SKM-1 treated with dmso at 0.1 percent for 144 hours (cell line): ENCODE results near the gene CUL7.
"Not testable (repeated sequence)": the region's sequence is repeated elsewhere in the genome, so short reads cannot be mapped to it uniquely, and the experiment has no call there.

ENCODE experiments used
- DNase-seq: peaks from one replicate; lab custom pipeline; 2025; ENCODE audit not compliant: unreplicated experiment; lab: John Stamatoyannopoulos, UW

The CUL7 gene

GRCh38 chr6:43053545-43054205, at the start of gene CUL7:
Gene CUL7, minus strand, starts transcription at chr6:43053851. Its CDS starts 1,063 bp downstream, at chr6:43052788.
- peak; percentile 94 for DNase-seq

GRCh38 chr6:43101497-43101896, 47.8 kb upstream of the CUL7 start:
- DNase-seq: no peak

GRCh38 chr6:43097502-43097901, 43.9 kb upstream of the CUL7 start:
- no peak for DNase-seq

- DNase-seq: no peak
Observed at GRCh38 chr6:43097098-43097489, 43.4 kb upstream of the CUL7 start.

- no peak for DNase-seq
Observed at GRCh38 chr6:43096451-43097097, 42.9 kb upstream of the CUL7 start.

GRCh38 chr6:43095939-43096338, 42.3 kb upstream of the CUL7 start:
- no peak for DNase-seq

- no peak for DNase-seq
Observed at GRCh38 chr6:43093436-43094289, 40.0 kb upstream of the CUL7 start.

GRCh38 chr6:43092635-43093034, 39.0 kb upstream of the CUL7 start:
- DNase-seq: no peak

- no peak for DNase-seq
Observed at GRCh38 chr6:43091436-43091991, 37.9 kb upstream of the CUL7 start.

- DNase-seq: no peak
Observed at GRCh38 chr6:43091020-43091419, 37.4 kb upstream of the CUL7 start.

- DNase-seq: no peak
Observed at GRCh38 chr6:43090559-43090956, 36.9 kb upstream of the CUL7 start.

- no peak for DNase-seq
Observed at GRCh38 chr6:43089874-43090558, 36.4 kb upstream of the CUL7 start.

GRCh38 chr6:43089467-43089866, 35.8 kb upstream of the CUL7 start:
- no peak for DNase-seq

GRCh38 chr6:43088654-43089056, 35.0 kb upstream of the CUL7 start:
- DNase-seq: no peak

- no peak for DNase-seq
Observed at GRCh38 chr6:43086022-43086658, 32.5 kb upstream of the CUL7 start.

- DNase-seq: peak; percentile 65
Observed at GRCh38 chr6:43082806-43083655, 29.4 kb upstream of the CUL7 start.

- DNase-seq: not testable (repeated sequence)
Observed at GRCh38 chr6:43081922-43082321, 28.3 kb upstream of the CUL7 start.

- no peak for DNase-seq
Observed at GRCh38 chr6:43081043-43081442, 27.4 kb upstream of the CUL7 start.

- DNase-seq: no peak
Observed at GRCh38 chr6:43078691-43079090, 25.0 kb upstream of the CUL7 start.
